ENCODE measurements around the gene LAMA2. TPM values are rescaled to one million over a fixed set of nuclear protein-coding genes. Genes with fewer than 3 reads are reported as not detected.

The LAMA2 gene
- total RNA-seq, 4 donors from 2014 or later: 97.3 to 509 (median 200) TPM

DNA sequence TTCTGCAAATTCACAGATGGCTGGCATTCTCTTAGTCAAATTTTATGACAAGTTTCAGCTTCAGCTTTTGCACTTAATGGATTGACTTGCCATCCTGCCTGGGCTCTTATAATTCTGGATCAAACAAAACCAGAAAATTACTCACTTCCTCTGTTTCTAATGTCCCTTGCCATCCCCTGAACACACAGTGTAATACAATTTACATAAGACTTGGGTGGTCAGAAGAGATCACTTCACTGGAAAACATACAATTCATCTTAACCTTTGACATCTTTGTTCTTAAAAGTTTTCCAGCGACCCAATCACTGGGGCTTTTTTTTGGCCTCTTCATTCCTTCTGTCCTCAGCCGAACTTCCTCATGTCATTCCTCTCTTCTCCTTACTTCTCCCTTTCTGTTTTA lies 628.0 kb downstream of the LAMA2 start:
- TF ChIP-seq CTCF (IDR thresholded peaks at IDR 0.05): no peak
- ATAC-seq (ENCODE audit: low FRiP score): no peak
- DNase-seq (ENCODE audit: low spot score): no peak

DNA sequence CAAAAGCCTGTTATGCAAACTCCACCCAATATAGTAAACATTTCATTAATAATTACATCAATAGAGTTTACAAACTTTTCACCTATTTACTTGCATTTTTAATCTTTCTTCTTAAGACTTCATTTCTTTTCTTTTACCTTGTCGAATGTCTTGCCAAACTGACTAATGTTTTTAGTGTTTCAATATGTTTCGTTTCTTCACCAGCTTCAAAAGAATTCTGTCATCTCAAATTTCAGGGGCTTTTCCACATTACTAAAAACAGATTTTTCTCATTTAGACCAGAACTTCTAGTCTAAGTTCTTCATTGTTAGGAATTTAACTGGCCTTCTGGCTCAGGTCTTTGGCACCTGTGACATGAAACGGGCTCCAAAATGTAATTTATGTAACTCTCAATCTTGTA lies 630.5 kb downstream of the LAMA2 start:
- no peak for DNase-seq (ENCODE audit: low spot score)
- TF ChIP-seq CTCF (IDR thresholded peaks at IDR 0.05): no peak
- ATAC-seq (ENCODE audit: low FRiP score): no peak

- DNase-seq (ENCODE audit: low spot score) (no peak), ATAC-seq (ENCODE audit: low FRiP score) (no peak)
- no peak for TF ChIP-seq CTCF (IDR thresholded peaks at IDR 0.05)
Measured at GRCh38 chr6:129515004-129515403, 632.1 kb downstream of the LAMA2 start.

DNA sequence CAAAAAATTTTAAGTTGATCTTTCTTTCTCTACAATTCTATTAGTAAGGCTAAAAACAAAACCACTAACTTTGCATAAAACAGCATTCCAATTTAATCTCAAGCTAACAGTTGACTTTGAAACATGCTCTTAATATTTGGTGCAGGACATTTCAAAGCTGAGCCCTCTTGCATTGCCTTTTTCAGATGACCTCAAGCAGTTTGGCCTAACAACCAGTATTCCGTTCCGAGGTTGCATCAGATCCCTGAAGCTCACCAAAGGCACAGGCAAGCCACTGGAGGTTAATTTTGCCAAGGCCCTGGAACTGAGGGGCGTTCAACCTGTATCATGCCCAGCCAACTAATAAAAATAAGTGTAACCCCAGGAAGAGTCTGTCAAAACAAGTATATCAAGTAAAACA lies 633.1 kb downstream of the LAMA2 start:
- no peak for ATAC-seq (ENCODE audit: low FRiP score)
- no peak for DNase-seq (ENCODE audit: low spot score)
- no peak for TF ChIP-seq CTCF (IDR thresholded peaks at IDR 0.05)

GRCh38 chr6:129516787-129517186 lies 633.8 kb downstream of the LAMA2 start:
- DNase-seq (ENCODE audit: low spot score) (no peak), ATAC-seq (ENCODE audit: low FRiP score) (no peak)
- no peak for TF ChIP-seq CTCF (IDR thresholded peaks at IDR 0.05)

- ATAC-seq (ENCODE audit: low FRiP score) (no peak), DNase-seq (ENCODE audit: low spot score) (no peak)
- TF ChIP-seq CTCF (IDR thresholded peaks at IDR 0.05): no peak
Measured at GRCh38 chr6:129517288-129517687, 634.4 kb downstream of the LAMA2 start.

DNA sequence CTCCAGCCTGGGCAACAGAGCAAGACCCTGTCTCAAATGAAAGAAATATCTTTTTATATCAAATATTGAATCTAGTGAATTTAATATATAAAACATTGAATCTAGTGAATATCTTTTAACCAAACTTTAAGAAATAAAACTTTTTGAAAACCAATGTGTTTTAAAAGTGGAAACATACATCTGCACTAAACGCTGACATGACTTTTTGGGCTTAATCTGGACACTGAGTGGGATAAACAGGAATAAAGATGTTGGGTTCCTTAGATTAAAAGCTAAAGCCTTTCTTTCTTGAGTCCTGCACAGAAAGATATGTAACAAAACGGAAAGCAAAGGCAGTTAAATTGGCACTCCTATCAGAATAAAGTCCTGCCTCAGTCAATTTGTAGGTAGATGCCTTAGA lies 636.8 kb downstream of the LAMA2 start:
- ATAC-seq (ENCODE audit: low FRiP score) (no peak), DNase-seq (ENCODE audit: low spot score) (no peak)
- no peak for TF ChIP-seq CTCF (IDR thresholded peaks at IDR 0.05)

Measured in omental fat pad (tissue), 4 donors.